Activated CD4-positive, alpha-beta T cell treated with anti-CD3 and anti-CD28 coated beads, Interleukin-2, amount 50 U/mL, for 24 hours (primary cell): ENCODE measurements around the gene DLG1.

ENCODE experiments used
- DNase-seq, 2 donors: peaks; one replicate each; pipeline ENCODE4 v3.0.0-alpha.2; 2020; ENCODE audit warnings: low read depth in 1 of 2, low spot score in 1 of 2

Gene DLG1

GRCh38 chr3:197298341-197298944 is at the start of gene DLG1:
Gene DLG1, minus strand, starts transcription at chr3:197298612. Its CDS starts 1,408 bp downstream, at chr3:197297204.
- peak; percentile 70 to 80 for DNase-seq

DNA sequence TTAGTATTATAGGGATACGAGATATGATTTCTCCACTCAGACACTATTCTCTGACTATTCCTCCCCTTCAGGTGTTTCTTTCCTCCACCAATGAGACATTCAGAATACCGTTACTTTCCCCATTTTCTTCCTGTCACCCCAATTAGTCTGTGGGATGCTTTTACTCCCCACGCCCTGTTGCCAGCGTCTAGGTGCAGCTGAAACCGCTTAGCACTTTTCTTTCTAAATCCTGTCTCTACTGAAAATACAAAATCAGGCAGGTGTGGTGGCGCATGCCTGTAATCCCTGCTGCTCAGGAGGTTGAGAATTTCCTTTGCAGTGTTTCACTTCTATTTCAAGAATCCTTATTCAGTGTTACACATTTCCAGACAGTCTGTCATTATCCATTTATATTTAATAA is 49.6 kb upstream of the DLG1 start:
- DNase-seq, result no peak

DNA sequence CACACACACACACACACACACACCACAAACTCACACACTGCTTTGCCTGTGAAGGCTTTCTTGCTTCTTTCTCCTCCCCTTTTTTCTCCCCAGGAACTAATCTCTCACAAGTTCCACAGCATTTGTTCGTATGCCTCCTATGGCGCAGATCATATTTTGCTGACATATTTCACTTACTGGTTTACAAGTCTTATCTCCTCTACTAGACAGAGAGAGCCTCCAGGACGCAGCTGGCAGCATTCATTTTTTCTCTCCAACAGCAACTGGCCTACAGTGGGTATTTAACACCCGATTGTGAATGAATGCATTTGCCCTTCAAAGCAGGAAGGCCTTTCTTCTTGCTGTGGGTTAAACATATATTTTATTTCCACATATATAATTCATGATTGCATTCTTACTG is 47.0 kb upstream of the DLG1 start:
- no peak for DNase-seq

DNA sequence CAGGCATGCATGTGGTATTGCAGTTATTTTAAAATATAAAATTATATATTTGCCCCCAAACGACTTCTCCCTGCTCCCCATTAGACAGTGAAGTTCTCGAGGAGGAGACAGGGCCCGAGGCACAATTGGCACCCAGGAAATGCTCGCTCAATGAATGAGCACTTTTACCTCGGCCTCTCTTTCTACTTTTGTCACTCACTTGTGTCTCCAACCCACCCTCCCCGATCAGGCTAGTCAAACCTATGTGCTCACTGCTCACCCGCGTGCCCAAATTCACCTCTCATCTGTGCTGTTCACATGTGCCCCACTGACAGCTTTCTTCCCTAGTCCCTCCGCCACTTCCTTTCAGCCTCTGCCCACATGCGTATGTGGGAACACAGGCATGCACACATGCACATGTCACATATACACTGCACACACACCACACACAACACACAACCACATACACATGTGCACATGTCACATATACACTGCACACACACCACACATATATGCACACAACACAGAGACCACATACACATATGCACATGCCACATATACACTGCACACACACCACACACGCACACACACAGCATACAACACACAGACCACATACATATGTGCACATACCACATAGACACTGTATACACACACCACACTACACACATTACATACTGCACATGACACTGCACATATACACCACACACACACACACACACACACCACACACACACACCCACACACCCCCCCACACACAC is 46.3 kb upstream of the DLG1 start:
- no peak for DNase-seq

DNA sequence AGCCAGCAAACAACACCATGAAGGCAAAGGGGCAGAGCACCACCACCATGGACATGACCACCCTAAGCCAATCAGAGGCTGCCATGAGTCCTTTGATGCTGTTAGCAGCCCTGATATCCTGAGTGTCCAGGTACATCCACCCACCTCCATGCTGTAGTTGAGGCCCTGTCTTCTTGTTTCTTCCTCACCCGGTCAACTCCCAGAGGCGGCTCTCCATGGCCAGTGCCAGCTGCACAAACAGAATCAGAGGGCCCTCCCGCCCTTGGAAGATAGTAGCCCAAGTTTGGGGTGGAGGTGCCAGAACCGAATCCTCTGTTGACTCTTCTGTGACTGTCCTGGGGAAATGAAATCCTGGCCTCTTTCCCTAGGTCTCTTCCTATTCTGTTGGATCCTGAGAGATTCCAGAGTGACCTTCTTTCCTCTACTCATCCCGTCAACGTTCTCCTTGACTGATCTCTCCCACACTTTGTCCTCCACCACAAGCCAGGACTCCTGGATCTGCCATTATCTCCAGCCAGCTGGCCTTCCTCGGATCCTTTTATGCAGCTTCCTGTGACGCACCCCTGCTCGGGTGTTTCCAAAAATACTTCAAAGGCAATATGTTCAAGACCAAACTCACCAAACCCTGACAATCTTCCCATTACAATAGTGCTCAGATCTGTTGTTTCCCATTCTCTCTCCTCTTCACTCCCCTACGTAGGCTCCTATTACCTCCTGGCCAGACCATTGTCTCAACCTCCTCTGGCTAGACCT is 45.4 kb upstream of the DLG1 start:
- DNase-seq, result no peak

- DNase-seq, result no peak
Observed at GRCh38 chr3:197343111-197343510, 44.7 kb upstream of the DLG1 start.

GRCh38 chr3:197340521-197340871 is 42.1 kb upstream of the DLG1 start:
- DNase-seq, result no peak

DNA sequence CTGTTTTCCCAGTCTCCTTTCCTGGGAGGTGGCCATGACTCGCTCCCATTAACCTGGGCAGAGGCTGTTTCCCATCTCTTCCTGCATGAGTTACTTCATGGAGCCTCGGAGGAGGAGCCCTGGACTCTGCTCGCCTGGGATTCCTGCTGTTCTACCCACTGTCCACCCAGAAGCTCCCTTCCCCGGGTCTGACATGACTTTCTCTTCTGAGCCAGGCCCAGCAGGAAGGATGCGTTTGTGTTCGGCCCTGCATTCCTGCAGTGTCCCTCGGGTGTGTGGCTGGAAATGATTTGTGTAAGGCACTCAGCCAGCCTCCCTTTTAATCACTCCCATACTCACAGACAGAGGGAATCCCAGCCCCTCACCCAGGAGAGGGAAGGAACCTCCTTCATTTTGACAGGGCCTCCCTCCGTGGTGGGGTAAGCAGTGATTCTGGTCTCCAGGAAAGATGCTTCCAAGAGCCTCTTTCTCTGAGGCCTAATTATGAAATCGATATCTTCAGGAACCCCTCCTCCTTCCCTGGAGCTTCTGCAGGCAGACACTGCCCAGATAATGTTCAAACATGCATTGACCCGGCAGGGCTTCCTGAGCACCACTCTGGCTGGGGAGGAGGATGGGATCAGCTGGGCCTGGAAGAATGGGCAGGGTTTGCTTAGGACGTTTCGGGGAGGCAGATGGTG is 41.6 kb upstream of the DLG1 start:
- no peak for DNase-seq

GRCh38 chr3:197338586-197338985 is 40.2 kb upstream of the DLG1 start:
- no peak for DNase-seq

- no peak for DNase-seq
Observed at GRCh38 chr3:197337656-197338055, 39.2 kb upstream of the DLG1 start.

- DNase-seq, result no peak
Observed at GRCh38 chr3:197337214-197337613, 38.8 kb upstream of the DLG1 start.

DNA sequence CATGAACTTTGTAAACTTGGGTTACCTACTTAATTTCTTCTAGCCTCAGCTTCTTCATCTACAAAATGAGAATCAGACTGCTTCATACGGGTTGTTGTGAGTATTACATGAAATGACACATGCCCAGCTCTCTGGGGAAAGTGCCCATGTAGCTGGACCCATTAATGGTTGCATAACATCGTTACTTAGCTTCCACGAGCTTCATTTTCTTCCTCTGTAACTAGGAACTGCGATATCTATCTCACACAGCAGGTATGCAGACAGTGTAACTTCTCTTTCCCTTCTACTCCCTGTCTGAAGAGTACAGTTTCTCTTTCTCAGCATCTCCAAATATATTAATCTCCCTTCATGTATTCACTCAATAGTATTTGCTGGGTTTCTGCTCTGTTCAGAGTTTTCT is 37.9 kb upstream of the DLG1 start:
- no peak for DNase-seq

DNA sequence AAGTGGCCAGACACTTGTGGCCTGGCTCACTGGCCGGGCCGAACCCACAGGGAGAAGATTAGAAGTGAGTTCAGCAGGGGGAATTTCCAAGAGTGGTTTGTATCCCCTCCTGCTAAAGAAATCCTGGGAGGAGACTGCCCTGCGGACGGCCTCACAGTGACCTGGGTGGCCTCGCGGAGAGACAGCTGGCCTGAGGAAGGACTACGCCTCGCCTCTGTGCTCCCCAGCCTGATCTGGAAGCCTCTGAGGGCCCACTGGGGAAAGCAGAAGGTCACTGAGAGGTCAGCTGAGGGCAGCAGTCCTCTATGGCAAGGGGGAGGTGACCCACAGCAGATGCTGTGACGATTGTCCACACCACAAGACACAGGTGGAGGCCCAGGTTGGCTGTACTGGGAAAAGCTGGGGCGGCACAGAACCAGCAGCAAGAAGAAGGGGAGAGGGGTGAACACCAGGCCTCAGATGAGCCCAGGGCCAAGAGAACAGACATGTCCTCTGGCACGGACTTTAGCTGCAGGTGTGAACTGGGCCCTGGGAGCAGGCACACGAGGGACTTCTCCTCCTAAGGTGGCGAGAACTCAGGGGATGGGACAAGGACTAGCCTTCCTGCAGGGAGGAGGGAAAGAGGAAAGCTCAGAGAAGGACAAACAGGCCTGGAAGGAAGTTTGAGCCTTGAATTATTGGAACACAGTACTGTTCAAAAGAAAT is 37.2 kb upstream of the DLG1 start:
- DNase-seq, result no peak

- DNase-seq, result no peak
Observed at GRCh38 chr3:197333901-197334639, 35.7 kb upstream of the DLG1 start.

- DNase-seq, result no peak
Observed at GRCh38 chr3:197331131-197331530, 32.7 kb upstream of the DLG1 start.

- no peak for DNase-seq
Observed at GRCh38 chr3:197329382-197329781, 31.0 kb upstream of the DLG1 start.

DNA sequence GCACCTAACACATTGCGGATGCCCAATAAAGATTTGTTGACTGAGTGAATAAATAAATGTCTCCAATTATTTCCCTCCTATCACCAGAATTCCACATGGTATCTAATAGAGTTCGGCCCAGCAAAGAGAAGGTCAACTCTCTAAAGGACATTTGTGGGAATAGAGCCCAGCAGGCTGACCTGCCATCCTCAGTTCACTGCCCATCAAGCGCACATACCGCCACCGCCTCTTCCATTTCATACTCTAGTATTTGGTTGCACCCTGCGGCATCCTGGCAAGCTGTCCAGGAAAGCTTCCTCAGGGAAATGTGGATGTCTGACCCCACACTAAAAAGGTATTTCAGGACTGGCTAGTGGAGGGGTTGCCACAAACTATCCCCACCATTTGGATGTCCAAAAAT is 29.8 kb upstream of the DLG1 start:
- DNase-seq, result no peak

DNA sequence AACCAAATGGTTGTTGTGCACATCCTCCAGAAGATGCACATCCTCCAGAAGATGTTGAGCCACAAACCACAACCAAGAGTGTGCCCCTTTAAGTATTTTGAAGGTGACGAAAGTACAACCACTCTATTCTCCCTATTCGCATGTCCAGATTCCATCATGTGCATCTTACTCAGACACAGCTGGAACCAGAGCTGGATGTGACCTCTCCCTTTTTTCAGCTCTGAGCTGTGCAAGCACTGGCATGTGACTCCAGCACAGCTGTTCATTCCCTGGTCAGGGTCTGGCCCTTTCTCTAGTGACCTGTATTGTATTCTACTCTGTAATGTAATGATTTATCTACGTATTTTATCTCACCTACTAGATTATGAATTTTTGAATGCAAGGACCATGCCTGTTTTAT is 29.3 kb upstream of the DLG1 start:
- DNase-seq, result no peak

DNA sequence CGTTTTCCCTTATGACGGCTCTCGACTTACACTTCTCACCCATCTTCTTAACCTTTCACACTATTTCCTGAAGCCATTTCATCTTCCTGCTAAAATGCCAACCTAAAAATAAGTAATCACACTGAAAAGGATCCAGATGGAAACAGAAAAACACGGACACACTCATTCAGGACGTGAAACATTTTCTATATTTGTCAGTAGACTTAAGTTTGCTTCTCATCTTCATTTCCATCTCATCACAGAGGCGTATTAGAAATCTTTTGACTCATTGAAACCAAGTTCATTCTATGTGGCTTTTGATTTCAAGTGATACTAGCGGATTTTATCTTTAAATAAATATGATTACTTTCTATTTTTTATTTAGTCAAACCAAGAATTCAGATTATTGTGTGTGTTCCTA is 27.4 kb upstream of the DLG1 start:
- no peak for DNase-seq

DNA sequence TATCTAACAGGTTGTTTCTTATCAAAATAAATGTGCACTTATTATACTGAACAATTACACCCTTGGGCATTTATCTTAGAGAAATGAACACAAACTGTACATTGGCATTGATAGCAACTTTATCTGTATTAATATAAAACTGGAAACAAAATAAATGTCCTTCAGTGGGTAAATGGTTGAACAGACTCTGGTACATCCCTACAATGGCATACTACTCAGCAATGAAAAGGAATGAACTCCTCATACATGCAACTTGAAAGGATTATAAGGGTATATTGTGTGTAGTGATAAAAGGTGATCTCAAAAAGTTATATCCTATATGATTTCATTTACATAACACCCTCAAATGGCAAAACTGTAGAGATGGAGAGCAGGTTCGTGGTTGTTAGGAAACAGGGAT is 23.7 kb upstream of the DLG1 start:
- DNase-seq, result no peak

- no peak for DNase-seq
Observed at GRCh38 chr3:197320582-197320981, 22.2 kb upstream of the DLG1 start.
